ENCODE measurements around the gene MAP3K9.

DNA sequence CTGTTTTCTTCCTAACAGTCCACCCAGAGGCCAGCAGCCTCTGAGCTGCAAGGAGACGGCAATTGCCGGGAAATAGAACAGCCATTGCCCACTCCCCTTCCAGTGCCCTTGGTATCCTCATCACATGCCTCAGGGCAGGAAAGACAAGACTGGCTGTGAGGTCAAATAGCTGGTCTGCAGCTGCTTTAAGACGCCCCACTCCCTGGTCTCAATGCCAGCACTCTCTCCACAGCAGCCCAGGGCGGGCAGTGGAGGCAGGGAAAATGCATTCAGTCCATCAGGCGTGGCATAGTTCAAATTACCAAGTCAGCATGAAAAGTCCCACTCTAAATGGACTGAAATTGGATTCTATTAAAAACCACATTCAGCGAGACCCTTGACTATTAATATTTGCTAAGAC, 132.0 kb downstream of the MAP3K9 start:
- TF ChIP-seq CTCF (IDR thresholded peaks at IDR 0.05) (no peak), POLR2AphosphoS5 (IDR thresholded peaks at IDR 0.05) (no peak), EP300 (IDR thresholded peaks at IDR 0.05) (no peak)

Data from stomach (tissue), 4 donors.